HepG2 (cell line): ENCODE measurements around the gene RASL10B. TPM values are rescaled to one million over a fixed set of nuclear protein-coding genes. Genes with fewer than 3 reads are reported as not detected.

Source experiments
- AFF4 ChIP-seq: sonication (generic); formaldehyde crosslinking; IDR thresholded peaks from 2 replicates; pipeline ENCODE4 v1.4.0; 2020; ENCODE audit warnings: missing genetic modification reagents
- DR1 ChIP-seq: sonication (generic); formaldehyde crosslinking; IDR thresholded peaks from 2 replicates; pipeline ENCODE4 v1.8.0; 2021; ENCODE audit warnings: mild to moderate bottlenecking, missing genetic modification reagents, inconsistent platforms
- DZIP1 ChIP-seq: sonication (generic); formaldehyde crosslinking; IDR thresholded peaks from 2 replicates; pipeline ENCODE4 v1.5.0; 2020; ENCODE audit warnings: mild to moderate bottlenecking, missing genetic modification reagents
- FOXC1 ChIP-seq: sonication (generic); formaldehyde crosslinking; IDR thresholded peaks from 2 replicates; pipeline ENCODE4 v1.8.0; 2022; ENCODE audit warnings: mild to moderate bottlenecking, missing genetic modification reagents, borderline replicate concordance
- HMGXB4 ChIP-seq, 2 experiments: sonication (generic) in 1 of 2; formaldehyde crosslinking in 1 of 2; IDR thresholded peaks; 2 replicates each; pipeline versions ENCODE4 v1.4.0 to v1.6.1; 2018 to 2020; ENCODE audit warnings: missing genetic modification reagents in 2 of 2, borderline replicate concordance in 1 of 2, low read depth in 1 of 2, mild to moderate bottlenecking in 1 of 2, missing biosample characterization in 1 of 2
- HNF1B ChIP-seq: sonication (generic); formaldehyde crosslinking; IDR thresholded peaks from 2 replicates; pipeline ENCODE4 v1.5.1; 2020; ENCODE audit warnings: mild to moderate bottlenecking, moderate library complexity, missing genetic modification reagents
- MXD3 ChIP-seq: IDR thresholded peaks from 2 replicates; pipeline ENCODE4 v1.6.1; 2016; ENCODE audit warnings: mild to moderate bottlenecking, missing biosample characterization, missing genetic modification reagents
- PHF21A ChIP-seq: sonication (generic); formaldehyde crosslinking; IDR thresholded peaks from 2 replicates; pipeline ENCODE4 v1.5.0; 2020; ENCODE audit warnings: mild to moderate bottlenecking, missing genetic modification reagents
- RARA ChIP-seq: IDR thresholded peaks from 2 replicates; pipeline ENCODE4 v1.6.1; 2016; ENCODE audit warnings: missing genetic modification reagents, missing compliant biosample characterization
- RFX5 ChIP-seq: IDR thresholded peaks from 2 replicates; pipeline ENCODE4 v1.6.1; 2011; ENCODE audit warnings: low read depth, low read length, improper control_type of control experiment
- SMAD9 ChIP-seq: sonication (generic); formaldehyde crosslinking; IDR thresholded peaks from 2 replicates; pipeline ENCODE4 v1.5.1; 2020; ENCODE audit warnings: mild to moderate bottlenecking, missing genetic modification reagents
- ZNF570 ChIP-seq: sonication (generic); formaldehyde crosslinking; IDR thresholded peaks from 2 replicates; pipeline ENCODE4 v1.4.0; 2020; ENCODE audit warnings: mild to moderate bottlenecking, missing genetic modification reagents, borderline replicate concordance
- ZNF652 ChIP-seq: IDR thresholded peaks from 2 replicates; pipeline ENCODE4 v1.6.1; 2016; ENCODE audit warnings: low read depth, borderline replicate concordance
- polyA plus RNA-seq, 8 experiments: library from polyadenylated mRNA; depleted of rRNA in 3 of 8; stranded (reverse) in 7 of 8; unstranded in 1 of 8; fragments of >200 nt; fragmentation: Illumina TruSeq in 4 of 8; extraction: Trizol in 4 of 8; gene quantifications; 2 replicates each; pipeline versions ENCODE4 v1.2.1 to v1.2.3, GENCODE V29; 2011 to 2016; ENCODE audit warnings: low read depth in 4 of 8, missing spikeins in 1 of 8, mixed read lengths in 1 of 8; ENCODE audit not compliant: insufficient read depth in 1 of 8
- total RNA-seq, 5 experiments: library from RNA; depleted of rRNA; stranded (reverse); fragments of >200 nt; fragmentation: Illumina TruSeq; extraction: Trizol; gene quantifications; 2 replicates each; pipeline ENCODE4 v1.2.3, GENCODE V29; 2016; ENCODE audit warnings: low read depth in 1 of 5

Gene RASL10B
- total and polyA plus RNA-seq, 2 of the 13 experiments (the other 11 are each of a cell fraction or from before 2014, with no cell fraction given): 8.8 to 11.0 TPM

GRCh38 chr17:35764123-35764991 is 32.9 kb downstream of the RASL10B start (continued):
- TF ChIP-seq ZNF570 (CRISPR knock-in tag) (peak; percentile 60; the same call in 1 of the 2 replicates), HNF1B (CRISPR knock-in tag) (0 out of 2 replicates have a peak, but pooled peaks have one; percentile 24), DR1 (CRISPR knock-in tag) (peak; percentile 44; the same call in 1 of the 2 replicates), PHF21A (peak; percentile 81), ZNF652 (CRISPR knock-in tag) (no peak), RARA (CRISPR knock-in tag) (peak; percentile 10; the same call in 1 of the 2 replicates), FOXC1 (CRISPR knock-in tag) (peak; percentile 90), RFX5 (no peak), MXD3 (CRISPR knock-in tag) (peak; percentile 93), DZIP1 (CRISPR knock-in tag) (no peak), AFF4 (CRISPR knock-in tag) (no peak), HMGXB4 (CRISPR knock-in tag; IDR thresholded peaks at IDR 0.05; ENCODE audit: borderline replicate concordance in 1 of 2, low read depth in 1 of 2) (peak; percentile 88 to 98; a peak in 3 of 4 replicates), SMAD9 (no peak)
